Epithelial cell of proximal tubule (primary cell): Measurements from ENCODE around the gene LDLRAD4. TPM values are rescaled to one million over a fixed set of nuclear protein-coding genes. Genes with fewer than 3 reads are reported as not detected.

Source experiments
- DNase-seq: peaks from one replicate; pipeline ENCODE4 v3.0.0-alpha.2; 2011; ENCODE audit warnings: low read depth
- H3K4me3 ChIP-seq: 2 replicates; pipeline ENCODE4 v1.5.1; 2011; ENCODE audit warnings: low read depth, mild to moderate bottlenecking, low read length
- total RNA-seq: library from RNA; depleted of rRNA; stranded (reverse); fragments of >200 nt; gene quantifications from 2 replicates; pipeline ENCODE4 v1.2.3, GENCODE V29; 2015
- TF ChIP-seq, protein P1 (sequence below): conservative IDR thresholded peaks from 2 replicates; pipeline ENCODE4 v1.5.1; 2012; ENCODE audit warnings: low read depth, mild to moderate bottlenecking, low read length

Gene LDLRAD4
- total RNA-seq, 1 donor from 2014 or later: under 0.01 TPM

DNA sequence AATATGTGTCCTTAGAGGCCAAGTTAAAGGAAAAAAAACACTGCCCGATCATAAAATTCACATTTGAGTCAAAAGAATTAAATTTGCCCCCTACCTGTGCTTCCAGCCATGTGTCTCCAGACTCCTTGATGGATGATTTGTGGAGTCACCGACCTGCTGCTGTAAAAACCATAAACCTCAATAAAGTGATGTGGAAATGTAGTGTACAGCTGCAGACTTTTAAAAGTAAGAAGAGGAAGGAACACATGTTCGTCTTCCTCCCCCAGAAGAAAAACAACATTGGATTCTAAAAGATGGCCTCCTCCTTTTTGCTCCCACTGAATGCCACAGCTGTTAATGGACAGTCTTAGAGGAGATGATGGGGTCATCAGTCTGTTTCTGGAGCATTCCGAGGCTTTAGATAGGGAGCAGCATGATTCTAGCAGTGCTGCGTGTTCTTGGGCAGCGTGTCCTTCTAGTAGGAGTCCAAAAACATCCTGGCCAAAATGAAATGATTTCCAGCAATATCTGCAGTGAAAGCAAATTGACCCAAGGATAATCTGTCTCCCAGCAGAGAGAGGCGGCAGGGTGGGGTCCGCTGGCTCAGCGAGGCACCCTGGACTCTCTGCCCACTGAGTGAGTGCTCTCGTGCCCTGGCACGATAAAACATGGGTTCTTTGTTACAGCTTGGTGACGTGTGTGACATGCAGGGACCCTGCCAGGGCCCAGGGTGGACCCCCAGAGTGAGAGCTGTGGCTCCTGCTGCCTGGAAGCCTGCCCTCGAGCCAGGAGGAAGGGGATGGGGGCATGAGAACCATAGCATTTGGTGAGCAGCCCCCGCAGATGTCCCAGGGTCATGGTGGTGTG lies 311.7 kb downstream of the LDLRAD4 start:
- H3K4me3 ChIP-seq: no peak overlapping the region
- TF ChIP-seq, protein P1, sequence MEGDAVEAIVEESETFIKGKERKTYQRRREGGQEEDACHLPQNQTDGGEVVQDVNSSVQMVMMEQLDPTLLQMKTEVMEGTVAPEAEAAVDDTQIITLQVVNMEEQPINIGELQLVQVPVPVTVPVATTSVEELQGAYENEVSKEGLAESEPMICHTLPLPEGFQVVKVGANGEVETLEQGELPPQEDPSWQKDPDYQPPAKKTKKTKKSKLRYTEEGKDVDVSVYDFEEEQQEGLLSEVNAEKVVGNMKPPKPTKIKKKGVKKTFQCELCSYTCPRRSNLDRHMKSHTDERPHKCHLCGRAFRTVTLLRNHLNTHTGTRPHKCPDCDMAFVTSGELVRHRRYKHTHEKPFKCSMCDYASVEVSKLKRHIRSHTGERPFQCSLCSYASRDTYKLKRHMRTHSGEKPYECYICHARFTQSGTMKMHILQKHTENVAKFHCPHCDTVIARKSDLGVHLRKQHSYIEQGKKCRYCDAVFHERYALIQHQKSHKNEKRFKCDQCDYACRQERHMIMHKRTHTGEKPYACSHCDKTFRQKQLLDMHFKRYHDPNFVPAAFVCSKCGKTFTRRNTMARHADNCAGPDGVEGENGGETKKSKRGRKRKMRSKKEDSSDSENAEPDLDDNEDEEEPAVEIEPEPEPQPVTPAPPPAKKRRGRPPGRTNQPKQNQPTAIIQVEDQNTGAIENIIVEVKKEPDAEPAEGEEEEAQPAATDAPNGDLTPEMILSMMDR: no peak
- no peak for DNase-seq

GRCh38 chr18:13530879-13531387 lies 312.4 kb downstream of the LDLRAD4 start:
- DNase-seq: no peak
- no peak overlapping the region for H3K4me3 ChIP-seq
- TF ChIP-seq, protein P1: peak; percentile 74

- TF ChIP-seq, protein P1: no peak
- no peak overlapping the region for H3K4me3 ChIP-seq
- DNase-seq: no peak
Observed at GRCh38 chr18:13531681-13532325, 313.2 kb downstream of the LDLRAD4 start.

- TF ChIP-seq, protein P1: no peak
- no peak overlapping the region for H3K4me3 ChIP-seq
- no peak for DNase-seq
Observed at GRCh38 chr18:13532406-13533075, 314.0 kb downstream of the LDLRAD4 start.

- no peak for DNase-seq
- TF ChIP-seq, protein P1: no peak
- no peak overlapping the region for H3K4me3 ChIP-seq
Observed at GRCh38 chr18:13534631-13535030, 316.1 kb downstream of the LDLRAD4 start.

GRCh38 chr18:13536578-13536977 lies 318.0 kb downstream of the LDLRAD4 start:
- DNase-seq: no peak
- TF ChIP-seq, protein P1: no peak
- no peak overlapping the region for H3K4me3 ChIP-seq
